Activated CD4-positive, alpha-beta T cell treated with anti-CD3 and anti-CD28 coated beads for 1 hour (primary cell): ENCODE results near the gene C1orf159.

ENCODE experiments used
- DNase-seq: peaks from one replicate; pipeline ENCODE4 v3.0.0-alpha.2; 2020

C1orf159 gene

GRCh38 chr1:1033009-1033587 is 82.8 kb downstream of the C1orf159 start:
- DNase-seq: peak; percentile 70

GRCh38 chr1:1032424-1032823 is 83.5 kb downstream of the C1orf159 start:
- no peak for DNase-seq
